Adipocyte (in vitro differentiated cells): ENCODE results near the gene EPS8L1.

Experiments
- DNase-seq: peaks from one replicate; pipeline ENCODE4 v3.0.0-alpha.2; 2015; ENCODE audit warnings: low read depth
- H3K27me3 ChIP-seq: replicated peaks from 2 replicates; pipeline ENCODE4 v1.7.0; 2013; ENCODE audit warnings: mild to moderate bottlenecking, low read length, moderate library complexity; ENCODE audit not compliant: control insufficient read depth, insufficient read depth
- H3K36me3 ChIP-seq: 2 replicates; pipeline ENCODE4 v1.7.0; 2013; ENCODE audit warnings: low read length, mild to moderate bottlenecking, moderate library complexity; ENCODE audit not compliant: control insufficient read depth, insufficient read depth, severe bottlenecking
- H3K4me1 ChIP-seq: 2 replicates; pipeline ENCODE4 v1.7.0; 2013; ENCODE audit warnings: mild to moderate bottlenecking, low read length, moderate library complexity; ENCODE audit not compliant: control insufficient read depth, insufficient read depth
- H3K4me3 ChIP-seq: 2 replicates; pipeline ENCODE4 v1.7.0; 2013; ENCODE audit warnings: mild to moderate bottlenecking, low read length, moderate library complexity
- H3K9ac ChIP-seq: 2 replicates; pipeline ENCODE4 v1.7.0; 2013; ENCODE audit warnings: mild to moderate bottlenecking, low read length, moderate library complexity
- H3K9me3 ChIP-seq: 2 replicates; pipeline ENCODE4 v1.7.0; 2013; ENCODE audit warnings: mild to moderate bottlenecking, low read length, moderate library complexity; ENCODE audit not compliant: control insufficient read depth

EPS8L1 gene

DNA sequence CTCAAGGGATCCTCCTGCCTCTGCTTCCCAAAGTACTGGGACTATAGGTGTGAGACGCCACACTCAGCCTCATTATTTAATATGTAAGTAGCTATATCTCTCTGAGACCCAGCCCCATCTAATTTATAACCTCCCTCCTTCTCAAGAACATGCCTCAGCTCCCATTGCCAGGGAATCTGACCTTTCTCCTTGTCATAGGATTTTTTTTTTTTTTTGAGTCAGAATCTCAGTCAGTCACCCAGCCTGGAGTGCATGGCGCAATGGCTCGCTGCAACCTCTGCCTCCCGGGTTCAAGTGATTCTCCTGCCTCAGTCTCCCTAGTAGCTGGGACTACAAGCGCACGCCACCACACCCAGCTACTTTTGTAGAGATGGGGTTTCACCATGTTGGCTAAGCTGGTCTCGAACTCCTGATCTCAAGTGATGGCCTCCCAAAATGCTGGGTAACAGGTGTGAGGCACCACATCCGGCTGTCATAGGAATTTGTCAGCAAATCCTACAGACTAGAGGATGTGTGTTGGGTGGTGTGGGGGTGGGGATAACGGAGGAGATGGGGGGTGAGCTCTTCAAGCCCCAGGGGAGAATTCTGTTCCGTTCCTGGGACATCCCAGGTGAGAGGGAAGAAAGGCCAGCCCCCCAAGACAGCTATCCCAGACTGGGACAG is 5.1 kb upstream of the EPS8L1 start:
- no peak for DNase-seq
- peaks cover 49% of the 10 kb centered on the region for H3K27me3 ChIP-seq

DNA sequence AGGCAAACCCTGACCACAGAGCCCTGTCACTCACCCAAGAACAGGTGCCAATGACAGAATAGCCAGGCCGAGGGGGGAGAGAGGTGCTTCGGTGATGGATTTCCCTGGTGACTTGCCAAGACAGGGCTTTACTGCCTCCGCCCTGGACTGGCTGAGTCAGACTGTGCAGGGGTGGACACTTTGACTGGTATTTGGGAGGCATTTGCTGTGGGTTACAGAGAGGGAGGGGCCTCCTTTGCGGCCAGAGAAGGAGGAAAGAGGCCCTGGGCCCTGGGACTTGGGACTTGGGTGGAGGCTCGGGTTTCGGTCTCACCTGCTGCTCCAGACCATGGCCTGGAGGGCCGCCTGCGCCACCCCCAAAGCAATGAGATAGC is 4.6 kb upstream of the EPS8L1 start:
- Histone ChIP-seq H3K9me3 (no peaks in the 10 kb centered on the region), H3K27me3 (peaks cover 46% of the 10 kb centered on the region), H3K36me3 (no peaks in the 10 kb centered on the region), H3K4me1 (peaks cover 4% of the 10 kb centered on the region), H3K9ac (no peak overlapping the region), H3K4me3 (no peak overlapping the region)
- peak; percentile 22 for DNase-seq

More for the DNA sequence above, 5.1 kb upstream of the EPS8L1 start:
- no peak overlapping the region for H3K4me3 ChIP-seq
- H3K9me3 ChIP-seq = no peaks in the 10 kb centered on the region
- no peaks in the 10 kb centered on the region for H3K36me3 ChIP-seq
- H3K9ac ChIP-seq = no peak overlapping the region
- H3K4me1 ChIP-seq = peaks cover 4% of the 10 kb centered on the region

DNA sequence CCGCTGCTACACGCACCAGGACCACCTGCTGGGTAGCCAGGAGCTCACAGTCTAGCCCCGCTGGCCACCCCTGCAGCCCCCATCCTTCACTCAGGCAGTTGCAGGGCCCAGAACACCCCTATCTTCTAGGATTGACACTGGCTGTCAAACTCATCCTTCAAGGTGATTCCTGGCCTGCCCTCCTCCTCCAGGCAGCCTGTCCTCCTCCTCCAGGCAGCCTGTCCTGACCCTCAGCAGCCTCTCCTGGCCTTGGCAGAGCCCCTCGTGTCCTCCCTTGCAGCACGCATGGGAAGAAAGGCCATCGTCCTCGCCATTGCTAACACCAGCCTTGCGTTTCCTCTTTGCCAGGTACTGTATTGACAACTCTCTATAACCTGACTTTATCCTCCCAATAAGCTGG is 3.8 kb upstream of the EPS8L1 start:
- no peaks in the 10 kb centered on the region for H3K36me3 ChIP-seq
- no peak for DNase-seq
- H3K9ac ChIP-seq = no peak overlapping the region
- H3K4me1 ChIP-seq = peaks cover 4% of the 10 kb centered on the region
- no peaks in the 10 kb centered on the region for H3K9me3 ChIP-seq
- H3K27me3 ChIP-seq = peaks cover 43% of the 10 kb centered on the region
- H3K4me3 ChIP-seq = no peak overlapping the region

DNA sequence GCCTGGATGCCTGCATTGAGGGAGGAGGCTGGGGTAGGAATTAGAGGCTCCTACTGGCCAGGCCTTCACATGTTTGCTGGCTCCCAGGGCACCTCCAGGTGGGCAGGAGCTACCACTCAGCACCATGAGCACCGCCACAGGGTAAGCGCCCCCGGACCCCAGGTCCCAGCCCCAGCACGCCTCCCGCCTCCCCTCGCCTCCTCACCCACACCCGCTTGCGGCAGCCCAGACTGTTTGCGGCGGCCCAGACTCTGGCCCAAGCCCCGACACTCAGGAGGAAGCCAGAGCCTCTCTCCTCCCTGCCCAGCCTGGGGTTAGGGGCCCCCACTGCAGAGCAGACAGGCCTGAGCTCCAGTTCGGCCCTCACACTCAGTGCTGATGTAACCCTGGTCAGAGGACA is 652 bp downstream of the EPS8L1 start:
- DNase-seq = no peak

DNA sequence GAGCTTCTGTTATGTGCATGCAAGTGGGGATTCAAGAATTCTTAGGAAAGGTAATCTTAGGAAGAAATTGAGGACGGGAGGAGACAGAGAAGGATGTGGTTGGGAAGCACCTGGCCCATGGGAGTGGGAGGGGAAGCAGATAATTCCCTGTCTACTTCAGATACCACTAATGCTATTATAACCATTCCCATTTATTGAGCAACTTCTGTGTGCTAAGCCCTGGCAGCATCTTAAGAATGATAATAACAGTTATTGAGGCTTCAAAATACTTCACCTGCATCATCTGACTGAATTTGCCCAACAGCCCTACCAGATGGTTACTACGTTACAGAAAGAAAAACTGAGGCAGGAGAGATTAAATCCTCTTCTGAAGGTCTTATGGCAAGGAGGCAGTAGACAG is 1.4 kb downstream of the EPS8L1 start:
- peaks cover 46% of the 10 kb centered on the region for H3K27me3 ChIP-seq
- no peak overlapping the region for H3K4me3 ChIP-seq
- no peak for DNase-seq
- H3K36me3 ChIP-seq = no peaks in the 10 kb centered on the region
- no peak overlapping the region for H3K9ac ChIP-seq
- H3K4me1 ChIP-seq = peaks cover 3% of the 10 kb centered on the region
- H3K9me3 ChIP-seq = no peaks in the 10 kb centered on the region

More for the DNA sequence above, 652 bp downstream of the EPS8L1 start:
- no peaks in the 10 kb centered on the region for H3K36me3 ChIP-seq
- H3K27me3 ChIP-seq = peaks cover 39% of the 10 kb centered on the region
- H3K9ac ChIP-seq = no peak overlapping the region
- H3K4me3 ChIP-seq = no peak overlapping the region
- no peaks in the 10 kb centered on the region for H3K9me3 ChIP-seq
- peaks cover 3% of the 10 kb centered on the region for H3K4me1 ChIP-seq

DNA sequence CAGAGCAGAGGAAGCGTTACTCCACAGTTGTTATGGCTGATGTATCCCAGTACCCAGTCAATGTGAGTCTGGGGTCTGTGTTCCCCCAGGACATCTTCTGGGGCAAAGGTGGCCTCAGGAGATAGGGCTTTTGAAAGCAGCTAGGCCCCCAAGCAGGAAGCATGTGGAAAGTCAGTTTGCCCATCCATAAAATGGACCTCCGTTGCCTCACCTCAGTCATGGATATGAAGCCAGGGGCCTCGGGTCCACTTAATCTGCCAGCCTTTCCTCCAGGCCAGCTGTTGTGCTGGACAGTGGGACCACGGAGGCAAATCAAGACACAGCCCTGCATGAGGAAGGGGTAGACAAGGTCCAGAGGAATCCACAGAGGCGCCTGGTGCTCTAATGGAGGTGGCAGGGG is 3.3 kb downstream of the EPS8L1 start:
- Histone ChIP-seq H3K4me1 (peaks cover 3% of the 10 kb centered on the region), H3K36me3 (no peaks in the 10 kb centered on the region), H3K4me3 (no peak overlapping the region), H3K27me3 (peaks cover 62% of the 10 kb centered on the region), H3K9ac (no peak overlapping the region), H3K9me3 (peaks cover 3% of the 10 kb centered on the region)
- DNase-seq = no peak

DNA sequence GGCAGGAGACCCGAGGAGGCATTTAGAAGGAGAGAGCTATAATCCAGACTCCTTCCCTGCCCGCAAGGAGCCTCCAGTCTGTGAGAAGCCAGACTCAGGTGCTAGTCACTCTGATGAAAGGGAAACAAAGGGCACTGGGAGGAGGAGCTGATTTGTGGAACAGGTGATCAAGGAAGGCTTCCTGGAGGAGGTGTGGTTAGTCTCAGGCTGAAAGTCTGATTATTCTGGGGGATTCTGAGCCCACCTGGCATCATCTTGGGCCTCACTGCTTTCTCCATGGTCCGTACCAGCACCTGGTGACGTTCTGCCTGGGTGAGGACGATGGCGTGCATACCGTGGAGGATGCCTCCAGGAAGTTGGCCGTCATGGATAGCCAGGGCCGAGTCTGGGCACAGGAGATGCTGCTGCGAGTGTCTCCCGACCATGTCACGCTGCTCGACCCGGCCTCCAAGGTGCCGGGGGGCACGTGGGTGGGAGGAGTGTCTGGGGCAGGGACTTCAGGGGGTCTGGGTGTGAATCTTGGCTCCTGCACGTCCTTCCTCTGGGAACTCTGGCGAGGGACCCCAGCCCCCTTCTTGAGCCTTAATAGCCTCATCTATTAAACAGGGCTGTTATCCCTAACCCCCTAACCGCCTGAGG is 3.9 kb downstream of the EPS8L1 start:
- Histone ChIP-seq H3K36me3 (no peaks in the 10 kb centered on the region), H3K9me3 (peaks cover 3% of the 10 kb centered on the region), H3K27me3 (peaks cover 67% of the 10 kb centered on the region), H3K4me3 (no peak overlapping the region), H3K4me1 (peaks cover 3% of the 10 kb centered on the region), H3K9ac (no peak overlapping the region)
- no peak for DNase-seq

DNA sequence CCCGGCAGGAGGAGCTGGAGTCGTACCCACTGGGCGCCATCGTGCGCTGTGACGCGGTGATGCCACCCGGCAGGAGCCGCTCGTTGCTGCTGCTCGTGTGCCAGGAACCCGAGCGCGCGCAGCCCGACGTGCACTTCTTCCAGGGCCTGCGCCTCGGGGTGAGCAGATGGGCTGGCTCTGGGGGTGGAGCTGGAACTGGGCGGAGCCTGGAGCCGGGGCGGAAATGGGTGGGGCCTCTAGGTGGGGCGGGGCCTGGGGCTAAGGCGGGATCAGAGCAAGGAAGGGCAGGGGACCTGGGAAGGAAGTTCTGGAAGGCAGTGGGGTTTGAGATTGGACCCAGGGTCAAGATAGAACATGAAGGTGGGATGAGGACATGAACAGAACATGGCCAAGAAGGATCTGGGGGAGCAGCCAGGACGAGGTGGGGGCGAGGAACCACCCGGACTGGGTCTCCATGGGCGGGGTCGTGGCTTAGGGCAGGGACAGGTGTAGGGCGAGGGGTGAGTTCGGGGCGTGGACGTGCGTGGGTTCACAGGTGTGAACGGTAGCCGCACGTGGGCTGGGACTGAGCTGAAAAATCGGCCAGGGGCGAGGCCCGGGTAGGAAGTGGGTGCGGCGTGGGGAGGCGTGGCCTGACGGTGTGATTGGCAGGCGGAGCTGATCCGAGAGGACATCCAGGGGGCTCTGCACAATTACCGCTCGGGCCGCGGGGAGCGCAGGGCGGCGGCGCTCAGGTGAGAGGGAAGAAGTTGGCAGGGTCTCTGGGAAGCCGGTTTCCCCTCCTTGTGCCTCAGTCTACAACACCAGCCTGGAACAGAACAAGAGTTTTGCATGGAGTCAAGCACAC is 4.7 kb downstream of the EPS8L1 start:
- Histone ChIP-seq H3K27me3 (peaks cover 70% of the 10 kb centered on the region), H3K9me3 (peaks cover 3% of the 10 kb centered on the region), H3K4me3 (no peak overlapping the region), H3K9ac (no peak overlapping the region), H3K36me3 (no peaks in the 10 kb centered on the region), H3K4me1 (peaks cover 3% of the 10 kb centered on the region)
- peak; percentile 43 for DNase-seq

DNA sequence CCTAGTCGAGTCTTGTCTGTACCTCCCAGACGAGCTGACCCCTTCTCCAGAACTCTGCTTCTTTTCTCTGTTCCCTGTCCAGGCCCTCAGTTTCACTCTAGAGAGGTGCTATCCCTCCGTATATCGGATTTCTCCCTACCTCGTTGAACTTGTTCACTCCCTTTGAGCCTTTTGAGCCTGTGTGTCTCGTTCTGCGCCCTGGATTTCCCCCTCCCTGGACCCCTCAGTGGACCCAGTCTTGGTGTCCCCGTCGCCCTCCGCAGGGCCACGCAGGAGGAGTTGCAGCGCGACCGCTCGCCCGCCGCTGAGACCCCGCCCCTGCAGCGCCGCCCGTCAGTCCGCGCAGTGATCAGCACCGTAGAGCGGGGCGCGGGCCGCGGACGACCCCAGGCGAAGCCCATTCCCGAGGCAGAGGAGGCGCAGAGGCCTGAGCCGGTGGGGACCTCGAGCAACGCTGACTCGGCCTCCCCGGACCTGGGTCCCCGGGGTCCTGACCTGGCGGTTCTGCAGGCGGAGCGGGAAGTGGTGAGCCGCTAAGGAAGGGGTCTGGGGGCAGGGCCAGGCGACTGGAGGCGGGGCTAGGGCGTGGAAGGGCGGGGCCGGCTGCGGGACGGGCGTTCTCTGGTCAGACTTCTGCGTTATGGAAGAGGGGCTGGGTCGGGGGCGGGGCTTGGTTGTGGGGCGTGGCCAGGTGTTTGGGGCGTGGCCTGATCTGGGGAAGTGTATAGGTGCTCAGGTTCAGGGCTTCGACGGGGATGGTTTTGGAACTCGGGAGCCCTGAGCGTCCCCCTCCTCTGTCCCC is 5.5 kb downstream of the EPS8L1 start:
- peaks cover 3% of the 10 kb centered on the region for H3K4me1 ChIP-seq
- no peaks in the 10 kb centered on the region for H3K36me3 ChIP-seq
- peaks cover 77% of the 10 kb centered on the region for H3K27me3 ChIP-seq
- no peak overlapping the region for H3K9ac ChIP-seq
- peak; percentile 42 for DNase-seq
- H3K4me3 ChIP-seq = peak overlapping the region; percentile 17
- peaks cover 3% of the 10 kb centered on the region for H3K9me3 ChIP-seq

DNA sequence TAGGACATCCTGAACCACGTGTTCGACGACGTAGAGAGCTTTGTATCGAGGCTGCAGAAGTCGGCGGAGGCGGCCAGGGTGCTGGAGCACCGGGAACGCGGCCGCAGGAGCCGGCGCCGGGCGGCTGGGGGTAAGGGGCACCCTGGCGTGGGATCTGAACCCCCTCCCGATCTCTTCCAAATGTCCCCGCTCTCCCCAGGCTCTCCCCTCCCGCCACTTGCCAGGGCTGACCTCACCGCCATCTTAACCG is 6.0 kb downstream of the EPS8L1 start:
- no peak overlapping the region for H3K9ac ChIP-seq
- peaks cover 76% of the 10 kb centered on the region for H3K27me3 ChIP-seq
- no peak overlapping the region for H3K4me3 ChIP-seq
- no peak for DNase-seq
- peaks cover 3% of the 10 kb centered on the region for H3K9me3 ChIP-seq
- H3K36me3 ChIP-seq = no peaks in the 10 kb centered on the region
- peaks cover 5% of the 10 kb centered on the region for H3K4me1 ChIP-seq
